Central memory CD4-positive, alpha-beta T cell (primary cell): ENCODE results near the gene CYP46A1.

Experiments used
- DNase-seq: peaks from one replicate; pipeline ENCODE4 v3.0.0; 2022

CYP46A1 gene

GRCh38 chr14:99689266-99690236 is 5.5 kb downstream of the CYP46A1 start:
- no peak for DNase-seq

GRCh38 chr14:99690636-99691035 is 6.5 kb downstream of the CYP46A1 start:
- no peak for DNase-seq

- DNase-seq, result no peak
Observed at GRCh38 chr14:99691111-99691885, 7.2 kb downstream of the CYP46A1 start.

- DNase-seq, result no peak
Observed at GRCh38 chr14:99693918-99694317, 9.8 kb downstream of the CYP46A1 start.

GRCh38 chr14:99696929-99697328 is 12.8 kb downstream of the CYP46A1 start:
- no peak for DNase-seq

GRCh38 chr14:99698236-99698635 is 14.1 kb downstream of the CYP46A1 start:
- DNase-seq, result no peak

GRCh38 chr14:99698642-99699041 is 14.5 kb downstream of the CYP46A1 start:
- no peak for DNase-seq

GRCh38 chr14:99699085-99699760 is 15.1 kb downstream of the CYP46A1 start:
- DNase-seq, result no peak

GRCh38 chr14:99699861-99700260 is 15.8 kb downstream of the CYP46A1 start:
- no peak for DNase-seq

- no peak for DNase-seq
Observed at GRCh38 chr14:99700379-99700778, 16.3 kb downstream of the CYP46A1 start.

- no peak for DNase-seq
Observed at GRCh38 chr14:99701260-99701659, 17.2 kb downstream of the CYP46A1 start.

GRCh38 chr14:99702115-99702514 is 18.0 kb downstream of the CYP46A1 start:
- no peak for DNase-seq

- no peak for DNase-seq
Observed at GRCh38 chr14:99703381-99703780, 19.3 kb downstream of the CYP46A1 start.

- no peak for DNase-seq
Observed at GRCh38 chr14:99704037-99704436, 19.9 kb downstream of the CYP46A1 start.

GRCh38 chr14:99706107-99706900 is 22.2 kb downstream of the CYP46A1 start:
- no peak for DNase-seq

GRCh38 chr14:99707420-99707819 is 23.3 kb downstream of the CYP46A1 start:
- DNase-seq, result no peak

- DNase-seq, result no peak
Observed at GRCh38 chr14:99707921-99708320, 23.8 kb downstream of the CYP46A1 start.

- no peak for DNase-seq
Observed at GRCh38 chr14:99708449-99708848, 24.4 kb downstream of the CYP46A1 start.

GRCh38 chr14:99713972-99714371 is 29.9 kb downstream of the CYP46A1 start:
- DNase-seq, result no peak

- DNase-seq, result no peak
Observed at GRCh38 chr14:99715266-99716000, 31.3 kb downstream of the CYP46A1 start.

GRCh38 chr14:99716091-99716849 is 32.2 kb downstream of the CYP46A1 start:
- no peak for DNase-seq
